GM21381 (cell line): ENCODE data around the gene SLC24A2.
"Not testable (repeated sequence)": the region's sequence is repeated elsewhere in the genome, so short reads cannot be mapped to it uniquely, and the experiment has no call there.

ENCODE experiments used
- ATAC-seq: cut with Tn5 transposase; IDR thresholded peaks from one replicate; pipeline ENCODE4 v1.9.1; 2021; ENCODE audit warnings: mild to moderate bottlenecking, moderate library complexity; ENCODE audit not compliant: unreplicated experiment

The SLC24A2 gene

DNA sequence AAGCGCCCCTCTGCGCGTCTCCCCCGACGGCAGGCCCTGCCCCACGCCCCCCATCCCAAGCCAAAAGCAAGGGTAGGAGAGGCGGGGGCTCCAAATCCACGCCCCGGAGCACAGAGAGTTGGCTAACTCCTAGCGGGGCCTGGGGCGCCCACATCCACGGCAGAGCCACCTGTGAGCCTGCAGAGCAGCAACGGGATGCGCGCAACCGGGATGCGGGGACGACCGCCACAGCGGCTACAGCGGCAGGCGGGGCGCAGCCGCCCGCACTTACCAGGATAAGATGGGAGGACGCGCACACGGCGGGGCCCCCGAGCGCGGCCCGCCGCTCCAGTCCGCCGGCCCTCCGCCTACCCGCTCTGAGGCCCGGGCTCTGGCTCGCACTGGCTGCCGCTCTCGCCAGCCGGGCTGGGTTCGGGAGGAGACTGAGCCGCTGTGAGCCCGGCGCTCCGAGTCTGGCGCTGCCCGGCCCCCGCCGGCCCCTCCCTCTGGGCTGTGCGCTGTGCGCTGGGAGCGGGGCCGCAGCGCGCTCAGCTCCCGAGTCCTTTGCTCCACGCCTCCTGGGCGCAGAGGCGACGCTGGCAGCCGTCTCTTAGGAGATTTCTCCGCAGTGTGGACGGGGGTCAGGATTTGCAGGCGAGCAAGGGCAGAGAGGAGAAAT is at the start of gene SLC24A2:
Gene SLC24A2, minus strand, starts transcription at position 424 of the 658 bp plus-strand sequence.
- no peak for ATAC-seq

DNA sequence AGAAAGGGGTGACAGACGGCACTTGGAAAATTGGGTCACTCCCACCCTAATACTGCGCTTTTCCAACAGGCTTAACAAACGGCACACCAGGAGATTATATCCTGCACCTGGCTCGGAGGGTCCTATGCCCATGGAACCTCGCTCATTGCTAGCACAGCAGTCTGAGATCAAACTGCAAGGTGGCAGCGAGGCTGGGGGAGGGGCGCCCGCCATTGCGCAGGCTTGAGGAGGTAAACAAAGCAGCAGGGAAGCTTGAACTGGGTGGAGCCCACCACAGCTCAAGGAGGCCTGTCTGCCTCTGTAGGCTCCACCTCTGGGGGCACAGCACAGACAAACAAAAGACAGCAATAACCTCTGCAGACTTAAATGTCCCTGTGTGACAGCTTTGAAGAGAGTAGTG is 44.5 kb upstream of the SLC24A2 start:
- ATAC-seq: not testable (repeated sequence)

DNA sequence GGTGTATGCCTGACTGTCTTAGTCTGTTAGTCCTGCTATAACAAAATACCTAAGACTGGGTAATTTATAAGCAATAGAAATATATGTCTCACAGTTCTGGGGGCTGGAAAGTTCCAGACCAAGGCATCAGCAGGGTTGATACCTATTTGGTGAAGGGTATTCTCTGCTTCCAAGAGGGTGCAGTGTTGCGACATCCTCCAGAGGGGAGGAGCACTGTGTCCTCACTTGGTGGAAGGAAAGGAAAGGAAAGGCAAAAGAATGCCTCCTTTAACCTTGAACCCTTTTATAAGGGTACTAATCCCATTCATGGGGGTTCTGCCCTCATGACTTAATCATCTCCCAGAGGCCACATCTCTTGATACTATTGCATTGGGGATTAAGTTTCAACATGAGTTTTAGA is 42.0 kb upstream of the SLC24A2 start:
- ATAC-seq: no peak

DNA sequence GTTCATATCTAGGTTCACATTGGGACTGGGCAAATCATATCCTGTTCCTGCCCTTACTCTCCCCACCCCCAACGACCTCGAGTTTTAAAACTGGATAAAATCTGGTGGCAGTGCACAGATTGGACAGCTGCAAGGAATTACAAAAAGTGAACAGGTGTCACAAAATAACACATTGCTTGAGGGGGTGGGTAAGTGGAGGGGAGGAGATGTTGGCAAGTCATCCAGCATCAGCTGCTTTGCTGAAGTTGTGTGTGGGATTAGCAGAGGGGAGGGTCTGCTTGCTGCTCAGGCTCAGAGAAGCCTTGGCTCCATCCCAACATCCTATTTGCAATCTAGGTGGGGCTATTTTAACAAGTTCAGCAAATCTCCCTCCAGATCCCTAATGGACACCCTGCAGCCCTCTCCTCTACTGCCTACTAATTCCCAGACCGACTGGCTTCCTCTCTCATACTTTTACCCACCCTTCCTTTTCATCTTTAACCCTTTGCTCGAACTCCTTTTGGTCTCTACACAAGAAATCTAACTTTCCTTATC is 39.8 kb upstream of the SLC24A2 start:
- ATAC-seq: no peak

DNA sequence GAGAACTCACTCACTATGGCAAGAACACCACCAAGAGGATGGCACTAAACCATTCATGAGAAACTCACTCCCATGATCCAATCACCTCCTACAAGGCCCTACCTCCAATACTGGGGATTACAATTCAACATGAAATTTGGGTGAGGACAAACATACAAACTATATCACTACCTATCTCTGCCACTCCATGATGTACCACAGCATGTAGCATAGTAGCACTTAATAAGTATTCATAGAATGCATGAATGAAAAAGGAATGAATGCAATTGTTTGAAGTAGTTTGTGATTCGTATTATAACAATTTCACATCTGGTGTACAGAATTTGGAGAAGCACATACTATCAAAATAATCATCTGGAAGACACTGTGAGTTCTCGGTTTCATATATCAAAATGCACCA is 27.9 kb upstream of the SLC24A2 start:
- ATAC-seq: no peak

DNA sequence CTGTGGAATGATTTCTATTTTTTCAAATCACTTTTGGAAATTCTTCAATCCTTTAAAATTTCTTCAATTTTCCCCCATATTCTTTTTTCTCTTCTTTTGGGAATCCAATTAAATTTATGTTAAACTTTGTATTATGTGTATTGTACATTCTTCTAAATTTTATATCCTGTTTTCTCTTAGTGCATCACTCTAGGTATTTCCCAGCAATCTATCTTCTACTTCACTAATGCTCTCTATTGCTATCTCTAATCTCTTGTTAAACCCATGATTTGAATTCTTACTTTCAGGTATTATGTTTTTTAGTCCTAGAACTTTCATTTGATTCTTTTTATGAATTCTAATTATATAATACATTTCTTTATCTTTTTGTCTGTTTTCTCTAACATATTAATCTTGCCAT is 23.4 kb upstream of the SLC24A2 start:
- no peak for ATAC-seq

DNA sequence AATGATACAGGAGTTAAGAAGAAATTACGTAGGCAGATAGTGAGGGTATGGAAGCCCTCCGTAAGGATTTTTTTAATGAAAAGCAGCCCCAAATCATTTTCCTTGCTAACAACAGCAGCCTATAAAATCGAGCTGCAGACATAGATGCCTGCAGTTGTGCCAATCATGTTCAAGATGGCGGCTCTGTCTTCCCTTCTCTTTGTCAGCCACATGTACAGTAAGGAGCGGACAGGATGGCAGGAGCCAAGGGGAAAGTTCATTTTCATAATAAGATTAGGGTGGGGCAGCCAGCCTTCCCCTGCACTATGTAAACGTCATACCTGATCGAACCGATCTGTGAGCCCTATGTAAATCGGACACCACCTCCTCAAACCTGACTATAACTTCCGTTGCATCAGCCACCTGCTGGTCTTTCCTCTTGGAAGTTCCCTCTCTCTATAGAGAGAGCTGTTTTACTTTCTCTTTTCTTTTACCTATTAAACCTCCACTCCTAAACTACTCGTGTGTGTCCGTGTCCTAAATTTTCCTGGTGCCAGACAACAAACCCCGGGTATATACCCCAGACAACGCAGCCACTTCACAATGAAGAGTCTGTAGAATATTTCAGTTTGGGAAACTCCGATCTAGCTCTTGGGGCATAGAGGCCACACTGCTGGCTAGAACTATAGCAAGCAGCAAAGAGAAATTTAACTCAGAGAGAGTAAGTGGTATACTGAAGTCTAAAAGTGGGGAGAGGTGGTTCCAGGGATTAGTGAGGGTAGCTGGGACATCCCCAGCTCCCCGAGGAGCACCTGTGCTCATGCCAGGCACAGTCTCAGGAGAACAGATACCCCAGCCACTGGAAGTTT is 20.8 kb upstream of the SLC24A2 start:
- ATAC-seq: no peak

DNA sequence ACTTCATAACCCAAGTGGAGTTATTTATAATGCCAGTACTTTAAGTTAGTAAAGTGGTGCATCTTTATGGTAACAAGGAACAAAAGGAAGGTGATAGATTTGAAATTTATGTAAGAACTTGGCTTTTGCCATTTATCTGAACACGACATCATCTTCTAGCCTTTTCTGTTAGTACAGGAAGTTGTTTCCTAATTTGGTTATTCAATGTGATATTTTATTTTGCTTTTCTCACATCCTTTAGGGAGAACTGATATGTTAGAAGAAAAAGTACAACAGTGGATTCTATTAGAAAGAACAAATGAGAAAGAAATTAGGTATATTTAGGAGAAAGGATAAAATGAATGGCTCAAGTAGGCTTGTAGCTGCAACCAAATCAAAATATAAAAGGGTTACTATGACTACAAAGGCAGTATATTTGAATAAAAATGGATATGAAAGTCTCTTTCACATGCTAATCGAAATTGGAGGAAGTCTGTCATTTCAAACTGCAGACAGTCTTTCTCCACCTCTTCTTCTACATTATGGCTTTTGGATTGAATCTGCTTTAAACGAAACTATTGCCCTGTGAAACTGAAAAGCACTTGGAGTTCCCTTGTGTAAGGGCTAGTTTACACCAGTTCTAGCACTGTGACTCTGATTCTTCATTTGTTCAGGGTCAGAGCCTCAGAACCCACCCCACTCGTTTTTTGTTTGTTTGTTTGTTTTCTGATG is 18.5 kb upstream of the SLC24A2 start:
- ATAC-seq: no peak

DNA sequence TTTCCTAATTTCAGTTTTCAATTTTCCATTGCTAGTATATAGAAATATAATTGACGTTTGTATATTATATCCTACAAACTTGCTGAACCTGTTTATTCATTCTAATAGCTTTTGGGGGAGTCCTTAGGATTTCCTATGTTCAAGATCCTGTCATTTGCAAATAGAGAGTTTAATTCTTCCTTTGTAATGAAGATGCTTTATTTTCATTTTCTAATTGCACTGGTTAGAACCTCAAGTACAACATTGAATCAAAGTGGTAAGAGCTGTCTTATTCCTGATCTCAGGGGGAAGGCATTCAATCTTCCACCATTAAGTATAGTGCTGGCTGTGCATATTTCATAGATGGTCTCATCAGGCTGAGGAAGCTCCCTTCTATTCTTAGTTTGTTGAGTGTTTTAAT is 15.6 kb upstream of the SLC24A2 start:
- no peak for ATAC-seq

DNA sequence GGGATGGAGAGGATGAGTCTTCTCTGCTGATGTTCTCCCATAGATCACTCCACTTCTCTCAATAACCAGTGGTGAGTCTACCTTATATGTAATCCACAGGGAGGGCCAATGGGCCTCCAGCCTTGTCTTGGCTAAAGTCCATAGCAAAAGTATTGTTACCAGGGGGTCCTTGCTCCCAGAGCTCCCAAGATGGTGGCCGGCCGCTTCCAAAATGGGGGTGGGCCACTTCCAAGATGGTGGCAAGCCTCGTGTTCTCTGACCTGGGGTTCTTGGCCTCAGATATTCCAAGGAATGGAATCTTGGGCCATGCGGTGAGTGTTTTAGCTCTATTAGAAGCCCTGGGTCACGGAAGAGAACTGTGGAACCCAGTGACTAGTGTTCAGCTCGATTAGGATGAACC is 12.0 kb upstream of the SLC24A2 start:
- ATAC-seq: no peak

DNA sequence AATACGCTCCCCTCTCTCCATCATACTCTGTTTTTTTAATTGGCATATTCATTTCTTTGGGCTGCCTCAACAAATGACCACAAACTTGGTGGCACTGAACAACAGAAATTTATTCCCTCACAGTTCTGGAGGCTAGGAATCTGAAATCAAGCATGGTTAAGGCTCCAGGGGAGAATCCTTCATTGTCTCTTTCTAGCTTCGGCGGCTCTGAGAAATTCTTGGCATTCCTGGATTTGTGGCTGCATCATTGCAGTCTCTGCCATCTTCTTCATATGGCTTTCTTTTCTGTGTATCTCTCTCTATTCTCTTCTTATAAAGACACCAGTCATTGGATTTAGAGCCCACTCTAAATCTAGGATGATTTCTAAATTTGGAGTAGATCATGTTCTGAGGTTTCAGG is 10.9 kb upstream of the SLC24A2 start:
- no peak for ATAC-seq

DNA sequence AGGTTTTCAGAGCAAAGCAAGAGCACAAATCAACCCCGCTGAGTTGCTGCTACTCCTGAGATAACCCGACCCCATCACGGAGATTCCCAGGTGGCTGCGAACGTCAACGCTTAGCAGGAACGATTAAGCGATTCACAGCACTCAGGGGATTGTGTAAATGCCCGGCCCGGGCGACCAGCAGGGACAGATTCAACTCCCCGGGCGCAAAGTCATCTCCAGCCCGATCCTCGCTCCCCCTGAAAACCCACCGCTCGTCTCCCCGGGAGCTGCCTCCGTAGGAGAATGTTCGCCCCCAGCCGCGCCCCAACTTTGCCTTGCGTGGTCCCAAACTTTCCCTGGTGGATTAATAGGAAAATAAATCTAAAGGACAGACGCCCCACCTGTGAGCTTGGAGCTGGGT is 685 bp downstream of the SLC24A2 start:
- ATAC-seq: no peak

DNA sequence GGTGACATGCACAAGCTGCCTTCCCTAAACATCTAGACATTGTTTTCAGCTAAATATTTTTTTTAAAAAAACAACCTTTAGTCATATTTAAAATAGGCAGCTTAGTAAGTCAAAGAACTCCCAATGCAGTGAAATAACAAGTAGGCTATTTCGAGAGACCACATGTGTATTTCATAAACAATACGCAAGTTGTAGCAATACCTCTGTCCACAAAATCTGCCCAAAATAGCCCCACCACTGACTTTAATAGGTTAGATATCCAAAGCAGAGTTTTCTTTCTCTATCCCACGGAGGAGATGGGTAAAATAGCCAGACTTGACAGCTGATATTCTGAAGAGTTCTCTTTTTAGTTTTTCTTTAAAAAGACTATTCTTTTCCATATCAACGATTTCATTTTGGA is 1.2 kb downstream of the SLC24A2 start:
- ATAC-seq: no peak

DNA sequence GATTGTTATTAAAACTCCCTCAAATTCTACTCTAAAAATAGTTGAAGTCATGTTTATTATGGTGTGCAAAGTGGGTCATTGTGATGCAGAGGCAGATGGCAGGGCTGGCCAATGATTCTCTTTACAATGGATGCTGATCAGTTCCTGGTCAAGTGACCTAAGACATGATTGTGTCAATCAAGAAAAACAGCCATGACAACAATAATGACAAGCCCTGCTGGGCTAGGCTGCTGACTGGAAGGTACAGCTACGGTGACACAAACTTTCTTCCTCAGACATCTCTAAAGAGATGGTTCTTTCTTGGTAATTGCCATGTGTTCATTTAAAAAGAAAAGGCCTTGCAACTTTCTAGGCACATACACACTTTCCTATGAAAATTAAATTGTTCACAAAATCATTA is 3.6 kb downstream of the SLC24A2 start:
- ATAC-seq: no peak

DNA sequence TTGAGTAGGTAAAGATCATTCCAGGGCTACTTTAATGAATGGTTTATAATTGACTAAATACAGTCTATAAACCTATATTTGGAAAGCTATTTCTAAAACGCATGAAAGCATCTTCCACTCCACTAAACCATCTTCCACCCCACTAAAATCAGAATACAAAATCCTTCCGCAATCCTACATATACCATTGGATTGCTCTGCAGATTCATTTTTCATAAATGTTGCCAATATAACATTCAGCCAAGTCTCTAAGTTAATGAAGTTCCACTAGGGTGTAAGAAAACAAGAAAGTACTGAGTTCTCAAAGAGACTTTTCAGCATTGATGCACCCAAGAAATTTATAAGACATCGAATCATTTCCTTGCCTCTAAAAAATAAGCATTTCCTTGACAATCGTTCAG is 4.7 kb downstream of the SLC24A2 start:
- no peak for ATAC-seq

DNA sequence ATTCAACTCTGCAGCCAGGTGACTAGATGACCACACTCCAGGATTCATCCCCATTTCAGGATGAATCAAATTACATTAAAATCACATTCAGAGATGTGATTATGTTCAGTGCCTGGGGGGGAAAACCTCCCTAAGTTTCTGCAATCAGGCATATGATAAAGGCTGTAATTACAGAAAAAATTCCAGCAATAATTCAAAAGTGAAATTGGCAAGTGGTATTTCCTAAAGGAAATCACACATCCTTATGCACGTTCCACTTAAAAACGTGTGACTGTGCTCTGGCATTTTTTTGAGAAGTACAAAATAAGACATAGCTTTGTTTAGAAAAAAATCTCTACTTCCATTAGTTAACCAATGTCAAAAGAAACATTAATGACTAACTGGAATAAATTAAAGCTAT is 5.3 kb downstream of the SLC24A2 start:
- ATAC-seq: no peak

DNA sequence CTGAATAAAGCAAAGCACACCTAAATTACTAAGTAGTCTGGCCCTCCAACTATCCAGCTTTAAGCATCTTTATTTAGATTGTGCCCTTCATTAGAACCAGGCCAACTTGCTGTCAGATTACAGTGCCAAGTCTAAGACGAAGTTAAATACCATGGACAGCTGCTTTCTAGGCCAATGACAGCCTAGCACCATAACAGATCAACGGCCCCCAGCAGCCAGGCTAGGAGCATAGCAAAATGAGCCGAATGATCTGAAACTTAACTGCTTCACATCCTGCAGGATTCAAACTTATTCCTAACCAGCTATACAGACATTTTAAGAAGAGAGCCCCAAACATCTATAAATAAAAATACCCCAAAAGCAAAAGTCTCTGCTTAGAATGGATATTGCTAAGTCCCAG is 6.8 kb downstream of the SLC24A2 start:
- no peak for ATAC-seq

DNA sequence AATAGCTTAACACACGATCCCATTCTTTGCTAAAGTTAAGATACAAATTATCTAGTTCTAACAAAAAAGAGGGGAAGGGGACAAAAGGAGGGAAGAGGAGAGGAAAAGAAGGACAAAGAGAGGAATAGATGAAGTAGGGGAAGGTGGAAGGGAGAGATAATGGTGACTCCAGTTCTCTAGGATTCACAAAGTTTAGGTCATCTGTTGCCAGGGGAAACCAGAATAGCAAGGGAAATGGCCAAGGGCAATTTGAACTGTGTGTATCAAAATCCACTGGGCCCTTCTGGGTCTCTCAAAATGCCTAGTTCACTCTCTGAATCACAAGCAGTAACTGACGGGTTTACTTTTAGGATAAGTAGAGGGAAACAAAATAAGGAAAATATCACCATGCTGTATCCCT is 7.6 kb downstream of the SLC24A2 start:
- no peak for ATAC-seq

DNA sequence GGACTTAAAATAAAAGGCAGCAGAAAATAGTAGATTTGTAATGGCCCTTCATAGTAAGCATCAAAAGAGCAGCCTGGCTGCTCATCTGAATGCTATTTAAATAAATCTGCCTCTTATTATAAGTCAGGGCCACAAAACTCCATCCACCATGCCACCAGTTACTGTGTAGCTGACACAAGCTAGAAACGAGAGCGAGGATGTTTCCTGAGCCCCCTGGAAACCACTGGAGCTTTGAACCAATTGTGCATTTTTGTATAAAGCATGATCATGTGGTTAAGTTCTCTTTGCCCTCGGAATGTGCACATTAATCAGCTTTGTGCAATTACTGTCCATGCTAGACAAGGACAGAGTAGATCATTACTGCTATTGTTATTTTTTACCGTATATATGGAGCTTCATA is 17.4 kb downstream of the SLC24A2 start:
- no peak for ATAC-seq

DNA sequence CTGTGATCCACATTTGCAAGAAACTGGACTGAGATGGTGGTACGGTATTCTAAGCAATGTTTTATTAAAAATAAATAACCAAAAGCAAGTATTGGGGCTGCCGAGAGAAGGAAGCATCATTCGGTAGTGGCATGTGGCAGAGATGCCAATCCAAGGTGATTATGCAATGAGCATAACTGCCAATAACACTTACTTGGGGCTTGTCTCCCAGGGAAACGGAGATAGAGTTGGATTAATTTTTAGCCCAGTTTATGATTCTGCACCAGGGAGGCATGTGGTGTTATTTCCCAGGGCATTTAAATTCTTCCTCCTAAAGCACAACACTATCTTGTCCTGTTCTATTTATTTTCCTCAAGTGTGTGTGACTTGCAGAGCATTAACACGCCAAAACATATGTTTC is 17.9 kb downstream of the SLC24A2 start:
- ATAC-seq: no peak

DNA sequence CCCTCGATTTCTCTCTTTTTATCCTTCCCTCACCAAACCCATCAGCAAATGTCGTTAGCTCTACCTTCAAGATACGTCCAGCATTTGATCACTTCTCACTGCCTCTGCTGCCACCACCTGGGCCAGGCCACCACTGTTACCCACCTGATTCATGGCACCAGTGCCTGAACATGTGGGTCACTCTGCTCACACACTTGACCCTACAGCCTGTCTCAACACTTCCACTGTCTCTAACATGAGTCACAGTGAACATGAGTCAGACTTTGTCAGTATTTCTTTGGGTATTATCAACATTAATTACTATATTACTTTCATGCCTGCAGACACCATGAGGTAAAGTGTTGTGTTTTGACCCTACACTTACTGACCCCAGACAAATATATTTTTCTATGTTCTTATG is 19.6 kb downstream of the SLC24A2 start:
- ATAC-seq: no peak

DNA sequence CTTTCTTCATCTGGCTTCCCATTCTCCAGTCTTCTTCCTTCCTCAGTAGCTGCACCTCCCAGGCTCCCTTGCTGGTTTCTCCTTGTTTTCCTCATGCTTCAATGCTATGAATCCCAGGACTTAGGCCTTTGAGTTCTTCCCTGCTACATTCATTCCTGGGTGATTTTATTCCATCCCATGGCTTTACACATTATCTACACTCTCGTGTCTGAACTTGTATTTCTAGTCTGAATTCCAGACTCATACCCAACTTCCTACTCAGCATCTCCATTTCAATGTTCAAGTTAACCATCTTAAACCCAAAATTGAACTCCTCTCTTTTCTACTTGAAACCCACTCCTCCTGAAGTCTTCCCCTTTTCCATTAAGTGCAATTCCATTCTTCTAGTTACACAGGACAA is 20.0 kb downstream of the SLC24A2 start:
- ATAC-seq: no peak
